Neural progenitor cell (in vitro differentiated cells): Measurements from ENCODE around the gene ANO7.

Experiments
- CTCF ChIP-seq: fragments of 200-600 bp; sonication (generic); IDR thresholded peaks from 2 replicates; pipeline ENCODE4 v1.5.1; 2017; ENCODE audit warnings: antibody characterized with exemption, mild to moderate bottlenecking
- EZH2 ChIP-seq: fragments of 200-600 bp; sonication (generic); IDR thresholded peaks from 2 replicates; pipeline ENCODE4 v1.6.1; 2017; ENCODE audit warnings: antibody characterized with exemption, mild to moderate bottlenecking, moderate library complexity
- EZH2phosphoT487 ChIP-seq: fragments of 200-600 bp; sonication (generic); IDR thresholded peaks from 2 replicates; pipeline ENCODE4 v1.6.1; 2017; ENCODE audit warnings: antibody characterized with exemption

DNA sequence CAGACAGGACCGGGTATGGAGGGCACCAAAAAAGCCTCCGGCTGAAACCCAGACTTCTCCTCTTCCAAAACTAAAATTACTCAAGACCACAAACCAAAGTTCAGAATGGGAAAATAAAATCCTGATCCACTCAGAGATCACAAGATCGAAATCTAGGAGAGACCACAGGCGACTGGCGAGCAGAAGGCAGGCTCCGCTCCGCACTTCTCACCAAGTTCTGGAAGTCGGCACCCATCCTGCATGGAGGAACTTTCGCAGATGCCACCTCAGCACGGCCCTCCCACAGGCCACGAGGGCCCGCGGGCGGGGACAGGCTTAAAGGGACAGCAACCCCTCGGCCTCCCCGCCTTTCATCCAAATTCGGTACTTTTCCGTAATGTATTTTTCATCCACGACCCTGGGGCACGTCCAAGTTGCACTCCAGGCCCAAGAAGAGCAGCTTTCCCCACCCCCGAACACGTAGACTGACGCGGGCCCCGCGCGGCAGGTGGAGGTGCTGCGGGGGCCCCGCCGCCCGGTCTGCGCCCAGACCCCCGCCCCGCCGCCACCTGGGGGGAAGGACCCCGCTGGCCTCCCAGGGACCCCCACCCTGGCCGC lies 83.3 kb downstream of the ANO7 start:
- TF ChIP-seq EZH2 (no peak), CTCF (no peak), EZH2phosphoT487 (no peak)
